ENCODE data around the gene AMPH.
A peak's percentile ranks its signal among the peaks of the same experiment; 100 is the strongest.

DNA sequence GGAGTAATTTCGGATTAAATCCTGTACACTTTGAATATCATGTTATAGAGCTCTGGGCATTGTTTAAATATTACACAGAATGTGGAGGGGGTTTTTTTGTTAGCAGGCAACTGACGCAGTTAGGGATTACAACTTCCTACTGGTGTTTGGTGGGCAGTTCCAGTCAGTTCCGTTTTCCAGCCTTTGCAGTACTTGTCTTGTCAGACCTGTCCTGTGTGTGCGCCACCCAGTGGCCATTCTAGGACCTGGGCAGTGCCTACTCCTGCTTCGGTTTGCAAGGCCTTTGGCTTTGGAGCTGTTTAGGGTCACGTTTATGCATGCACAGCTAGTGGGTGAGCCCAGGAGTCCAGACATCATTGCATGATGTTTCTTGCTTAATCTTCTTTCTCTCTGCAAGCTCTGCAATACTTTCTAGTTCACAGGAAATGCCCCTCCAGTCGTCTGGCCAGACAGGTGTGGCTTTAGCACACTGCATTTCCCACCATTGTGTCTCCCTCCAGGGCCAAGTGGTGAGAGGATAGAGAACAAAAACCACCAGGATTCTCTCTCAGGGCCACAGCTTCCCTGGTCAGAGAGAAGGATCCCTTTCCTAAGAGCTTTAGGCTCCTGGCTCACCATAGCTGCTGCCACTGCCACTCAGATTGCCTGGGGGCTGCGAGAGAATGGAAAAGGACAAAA is 261.2 kb downstream of the AMPH start:
- TF ChIP-seq, protein P1, sequence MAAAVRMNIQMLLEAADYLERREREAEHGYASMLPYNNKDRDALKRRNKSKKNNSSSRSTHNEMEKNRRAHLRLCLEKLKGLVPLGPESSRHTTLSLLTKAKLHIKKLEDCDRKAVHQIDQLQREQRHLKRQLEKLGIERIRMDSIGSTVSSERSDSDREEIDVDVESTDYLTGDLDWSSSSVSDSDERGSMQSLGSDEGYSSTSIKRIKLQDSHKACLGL (CRISPR knock-in tag; IDR thresholded peaks at IDR 0.05; ENCODE audit: borderline replicate concordance, poor library complexity, severe bottlenecking): no peak
- TF ChIP-seq, protein P2, sequence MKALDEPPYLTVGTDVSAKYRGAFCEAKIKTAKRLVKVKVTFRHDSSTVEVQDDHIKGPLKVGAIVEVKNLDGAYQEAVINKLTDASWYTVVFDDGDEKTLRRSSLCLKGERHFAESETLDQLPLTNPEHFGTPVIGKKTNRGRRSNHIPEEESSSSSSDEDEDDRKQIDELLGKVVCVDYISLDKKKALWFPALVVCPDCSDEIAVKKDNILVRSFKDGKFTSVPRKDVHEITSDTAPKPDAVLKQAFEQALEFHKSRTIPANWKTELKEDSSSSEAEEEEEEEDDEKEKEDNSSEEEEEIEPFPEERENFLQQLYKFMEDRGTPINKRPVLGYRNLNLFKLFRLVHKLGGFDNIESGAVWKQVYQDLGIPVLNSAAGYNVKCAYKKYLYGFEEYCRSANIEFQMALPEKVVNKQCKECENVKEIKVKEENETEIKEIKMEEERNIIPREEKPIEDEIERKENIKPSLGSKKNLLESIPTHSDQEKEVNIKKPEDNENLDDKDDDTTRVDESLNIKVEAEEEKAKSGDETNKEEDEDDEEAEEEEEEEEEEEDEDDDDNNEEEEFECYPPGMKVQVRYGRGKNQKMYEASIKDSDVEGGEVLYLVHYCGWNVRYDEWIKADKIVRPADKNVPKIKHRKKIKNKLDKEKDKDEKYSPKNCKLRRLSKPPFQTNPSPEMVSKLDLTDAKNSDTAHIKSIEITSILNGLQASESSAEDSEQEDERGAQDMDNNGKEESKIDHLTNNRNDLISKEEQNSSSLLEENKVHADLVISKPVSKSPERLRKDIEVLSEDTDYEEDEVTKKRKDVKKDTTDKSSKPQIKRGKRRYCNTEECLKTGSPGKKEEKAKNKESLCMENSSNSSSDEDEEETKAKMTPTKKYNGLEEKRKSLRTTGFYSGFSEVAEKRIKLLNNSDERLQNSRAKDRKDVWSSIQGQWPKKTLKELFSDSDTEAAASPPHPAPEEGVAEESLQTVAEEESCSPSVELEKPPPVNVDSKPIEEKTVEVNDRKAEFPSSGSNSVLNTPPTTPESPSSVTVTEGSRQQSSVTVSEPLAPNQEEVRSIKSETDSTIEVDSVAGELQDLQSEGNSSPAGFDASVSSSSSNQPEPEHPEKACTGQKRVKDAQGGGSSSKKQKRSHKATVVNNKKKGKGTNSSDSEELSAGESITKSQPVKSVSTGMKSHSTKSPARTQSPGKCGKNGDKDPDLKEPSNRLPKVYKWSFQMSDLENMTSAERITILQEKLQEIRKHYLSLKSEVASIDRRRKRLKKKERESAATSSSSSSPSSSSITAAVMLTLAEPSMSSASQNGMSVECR (CRISPR knock-in tag; IDR thresholded peaks at IDR 0.05): no peak
- no peak for TF ChIP-seq GABPB1 (CRISPR knock-in tag; IDR thresholded peaks at IDR 0.05)
- no peak for TF ChIP-seq RBBP5 (IDR thresholded peaks at IDR 0.05; ENCODE audit: borderline replicate concordance, insufficient read depth, low read length, poor library complexity, severe bottlenecking)
- TF ChIP-seq CHD2 (IDR thresholded peaks at IDR 0.05; ENCODE audit: low read depth, low read length): no peak
- TF ChIP-seq, protein P3, sequence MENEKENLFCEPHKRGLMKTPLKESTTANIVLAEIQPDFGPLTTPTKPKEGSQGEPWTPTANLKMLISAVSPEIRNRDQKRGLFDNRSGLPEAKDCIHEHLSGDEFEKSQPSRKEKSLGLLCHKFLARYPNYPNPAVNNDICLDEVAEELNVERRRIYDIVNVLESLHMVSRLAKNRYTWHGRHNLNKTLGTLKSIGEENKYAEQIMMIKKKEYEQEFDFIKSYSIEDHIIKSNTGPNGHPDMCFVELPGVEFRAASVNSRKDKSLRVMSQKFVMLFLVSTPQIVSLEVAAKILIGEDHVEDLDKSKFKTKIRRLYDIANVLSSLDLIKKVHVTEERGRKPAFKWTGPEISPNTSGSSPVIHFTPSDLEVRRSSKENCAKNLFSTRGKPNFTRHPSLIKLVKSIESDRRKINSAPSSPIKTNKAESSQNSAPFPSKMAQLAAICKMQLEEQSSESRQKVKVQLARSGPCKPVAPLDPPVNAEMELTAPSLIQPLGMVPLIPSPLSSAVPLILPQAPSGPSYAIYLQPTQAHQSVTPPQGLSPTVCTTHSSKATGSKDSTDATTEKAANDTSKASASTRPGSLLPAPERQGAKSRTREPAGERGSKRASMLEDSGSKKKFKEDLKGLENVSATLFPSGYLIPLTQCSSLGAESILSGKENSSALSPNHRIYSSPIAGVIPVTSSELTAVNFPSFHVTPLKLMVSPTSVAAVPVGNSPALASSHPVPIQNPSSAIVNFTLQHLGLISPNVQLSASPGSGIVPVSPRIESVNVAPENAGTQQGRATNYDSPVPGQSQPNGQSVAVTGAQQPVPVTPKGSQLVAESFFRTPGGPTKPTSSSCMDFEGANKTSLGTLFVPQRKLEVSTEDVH (IDR thresholded peaks at IDR 0.05; ENCODE audit: low read depth, partially characterized antibody): no peak
- TF ChIP-seq, protein P4, sequence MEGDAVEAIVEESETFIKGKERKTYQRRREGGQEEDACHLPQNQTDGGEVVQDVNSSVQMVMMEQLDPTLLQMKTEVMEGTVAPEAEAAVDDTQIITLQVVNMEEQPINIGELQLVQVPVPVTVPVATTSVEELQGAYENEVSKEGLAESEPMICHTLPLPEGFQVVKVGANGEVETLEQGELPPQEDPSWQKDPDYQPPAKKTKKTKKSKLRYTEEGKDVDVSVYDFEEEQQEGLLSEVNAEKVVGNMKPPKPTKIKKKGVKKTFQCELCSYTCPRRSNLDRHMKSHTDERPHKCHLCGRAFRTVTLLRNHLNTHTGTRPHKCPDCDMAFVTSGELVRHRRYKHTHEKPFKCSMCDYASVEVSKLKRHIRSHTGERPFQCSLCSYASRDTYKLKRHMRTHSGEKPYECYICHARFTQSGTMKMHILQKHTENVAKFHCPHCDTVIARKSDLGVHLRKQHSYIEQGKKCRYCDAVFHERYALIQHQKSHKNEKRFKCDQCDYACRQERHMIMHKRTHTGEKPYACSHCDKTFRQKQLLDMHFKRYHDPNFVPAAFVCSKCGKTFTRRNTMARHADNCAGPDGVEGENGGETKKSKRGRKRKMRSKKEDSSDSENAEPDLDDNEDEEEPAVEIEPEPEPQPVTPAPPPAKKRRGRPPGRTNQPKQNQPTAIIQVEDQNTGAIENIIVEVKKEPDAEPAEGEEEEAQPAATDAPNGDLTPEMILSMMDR (IDR thresholded peaks at IDR 0.05 in 2 of 3, conservative IDR thresholded peaks at IDR 0.05 in 1 of 3; ENCODE audit: insufficient read depth in 2 of 3, low read depth in 1 of 3, low read length in 3 of 3): peak; percentile 76 to 89 (median 83)
- TF ChIP-seq MEF2D (tag; conservative IDR thresholded peaks at IDR 0.05; ENCODE audit: low read depth): no peak
- TF ChIP-seq, protein P5, sequence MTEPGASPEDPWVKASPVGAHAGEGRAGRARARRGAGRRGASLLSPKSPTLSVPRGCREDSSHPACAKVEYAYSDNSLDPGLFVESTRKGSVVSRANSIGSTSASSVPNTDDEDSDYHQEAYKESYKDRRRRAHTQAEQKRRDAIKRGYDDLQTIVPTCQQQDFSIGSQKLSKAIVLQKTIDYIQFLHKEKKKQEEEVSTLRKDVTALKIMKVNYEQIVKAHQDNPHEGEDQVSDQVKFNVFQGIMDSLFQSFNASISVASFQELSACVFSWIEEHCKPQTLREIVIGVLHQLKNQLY (CRISPR knock-in tag; conservative IDR thresholded peaks at IDR 0.05): no peak
- TF ChIP-seq, protein P6, sequence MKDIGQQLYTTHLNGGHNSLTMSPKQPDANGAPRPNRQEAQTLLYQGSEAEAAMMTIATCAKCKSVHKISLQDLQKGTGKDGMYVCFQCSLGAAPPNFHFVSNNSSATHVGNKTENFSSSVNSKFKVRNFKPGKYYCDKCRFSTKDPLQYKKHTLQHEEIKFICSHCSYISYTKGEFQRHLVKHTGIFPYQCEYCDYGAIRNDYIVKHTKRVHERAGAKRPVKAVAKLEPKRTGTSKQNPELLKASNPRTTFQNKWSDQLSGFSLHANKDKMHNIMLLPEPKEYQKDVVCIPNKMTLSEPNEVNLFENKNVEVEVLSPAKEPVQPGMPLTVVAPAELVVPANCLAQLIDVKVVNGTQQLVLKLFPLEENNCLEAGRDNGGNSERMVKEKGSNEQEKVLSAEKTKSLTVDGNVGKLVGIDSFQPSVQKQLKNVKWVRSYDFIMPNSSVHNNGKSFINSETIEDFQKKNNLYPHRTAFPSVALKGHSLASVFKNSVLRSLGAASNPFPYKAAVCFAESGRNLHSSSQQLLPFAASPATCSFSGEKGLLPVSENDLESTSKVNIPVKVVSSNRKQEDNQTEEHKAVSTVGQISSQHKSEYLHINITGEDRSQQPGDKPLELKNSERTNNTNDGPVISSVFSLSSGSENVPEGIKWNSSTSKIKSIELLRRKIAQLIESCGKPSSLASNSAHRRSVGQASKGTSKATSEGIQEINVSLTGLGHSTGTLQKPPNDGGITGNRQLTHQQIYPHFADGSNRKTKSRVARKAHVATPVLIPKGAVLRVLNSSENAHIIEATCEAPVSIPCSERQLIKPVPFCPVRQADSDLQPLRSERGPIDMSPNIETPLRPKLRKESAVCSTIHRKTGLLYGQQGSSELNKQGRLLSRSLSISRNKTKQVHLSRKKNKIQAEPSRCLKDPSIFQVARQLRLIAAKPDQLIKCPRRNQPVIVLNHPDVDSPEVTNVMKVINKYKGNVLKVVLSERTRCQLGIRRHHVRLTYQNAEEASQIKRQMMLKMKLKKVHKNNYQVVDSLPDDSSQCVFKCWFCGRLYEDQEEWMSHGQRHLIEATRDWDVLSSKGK (CRISPR knock-in tag; IDR thresholded peaks at IDR 0.05): no peak
- TF ChIP-seq, protein P7, sequence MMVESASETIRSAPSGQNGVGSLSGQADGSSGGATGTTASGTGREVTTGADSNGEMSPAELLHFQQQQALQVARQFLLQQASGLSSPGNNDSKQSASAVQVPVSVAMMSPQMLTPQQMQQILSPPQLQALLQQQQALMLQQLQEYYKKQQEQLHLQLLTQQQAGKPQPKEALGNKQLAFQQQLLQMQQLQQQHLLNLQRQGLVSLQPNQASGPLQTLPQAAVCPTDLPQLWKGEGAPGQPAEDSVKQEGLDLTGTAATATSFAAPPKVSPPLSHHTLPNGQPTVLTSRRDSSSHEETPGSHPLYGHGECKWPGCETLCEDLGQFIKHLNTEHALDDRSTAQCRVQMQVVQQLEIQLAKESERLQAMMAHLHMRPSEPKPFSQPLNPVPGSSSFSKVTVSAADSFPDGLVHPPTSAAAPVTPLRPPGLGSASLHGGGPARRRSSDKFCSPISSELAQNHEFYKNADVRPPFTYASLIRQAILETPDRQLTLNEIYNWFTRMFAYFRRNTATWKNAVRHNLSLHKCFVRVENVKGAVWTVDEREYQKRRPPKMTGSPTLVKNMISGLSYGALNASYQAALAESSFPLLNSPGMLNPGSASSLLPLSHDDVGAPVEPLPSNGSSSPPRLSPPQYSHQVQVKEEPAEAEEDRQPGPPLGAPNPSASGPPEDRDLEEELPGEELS (CRISPR knock-in tag; IDR thresholded peaks at IDR 0.05; ENCODE audit: borderline replicate concordance): no peak
- no peak for TF ChIP-seq TAF1 (IDR thresholded peaks at IDR 0.05; ENCODE audit: control insufficient read depth, extremely low read depth, insufficient read depth, low read length, severe bottlenecking)

Measured in K562 (cell line).